HEK293T (cell line): ENCODE results near the gene ST6GALNAC1.

Experiments
- CTCF ChIA-PET: fragments of 350-600 bp; formaldehyde crosslinking; extraction: SDS; loops from one replicate; lab custom pipeline; 2021; ENCODE audit warnings: antibody characterized with exemption, inconsistent platforms; lab: Yijun Ruan, JAX
- POLR2A ChIA-PET: fragments of 350-600 bp; formaldehyde crosslinking; extraction: SDS; loops from one replicate; lab custom pipeline; 2020; ENCODE audit warnings: antibody characterized with exemption, inconsistent platforms; lab: Yijun Ruan, JAX
- DNase-seq: peaks from one replicate; pipeline ENCODE4 v3.0.0; 2012; ENCODE audit warnings: mixed read lengths; ENCODE audit errors: extremely low spot score
- ARNT ChIP-seq: fragments of 450-650 bp; IDR thresholded peaks from 2 replicates; pipeline ENCODE4 v1.6.1; 2017; ENCODE audit warnings: mild to moderate bottlenecking
- BHLHE40 ChIP-seq: fragments of 450-650 bp; IDR thresholded peaks from 2 replicates; pipeline ENCODE4 v1.6.1; 2016; ENCODE audit warnings: mild to moderate bottlenecking, moderate library complexity, borderline replicate concordance
- CTBP1 ChIP-seq: fragments of 450-650 bp; IDR thresholded peaks from 2 replicates; pipeline ENCODE4 v1.6.1; 2016; ENCODE audit warnings: borderline replicate concordance
- ELF4 ChIP-seq: fragments of 450-650 bp; IDR thresholded peaks from 2 replicates; pipeline ENCODE4 v1.6.1; 2017; ENCODE audit warnings: antibody characterized with exemption
- FOXA1 ChIP-seq: fragments of 450-650 bp; IDR thresholded peaks from 2 replicates; pipeline ENCODE4 v1.6.1; 2016; ENCODE audit warnings: mild to moderate bottlenecking
- FOXK2 ChIP-seq: fragments of 450-650 bp; IDR thresholded peaks from 2 replicates; pipeline ENCODE4 v1.6.1; 2016; ENCODE audit warnings: mild to moderate bottlenecking
- FOXM1 ChIP-seq: fragments of 450-650 bp; IDR thresholded peaks from 2 replicates; pipeline ENCODE4 v1.6.1; 2017; ENCODE audit warnings: mild to moderate bottlenecking, borderline replicate concordance
- HDGF ChIP-seq: fragments of 450-650 bp; IDR thresholded peaks from 2 replicates; pipeline ENCODE4 v1.6.1; 2017; ENCODE audit warnings: antibody characterized with exemption, borderline replicate concordance
- L3MBTL2 ChIP-seq: fragments of 450-650 bp; conservative IDR thresholded peaks from 2 replicates; pipeline ENCODE4 v1.6.1; 2016; ENCODE audit warnings: mild to moderate bottlenecking
- LEF1 ChIP-seq: fragments of 450-650 bp; IDR thresholded peaks from 2 replicates; pipeline ENCODE4 v1.6.1; 2017; ENCODE audit warnings: mild to moderate bottlenecking, borderline replicate concordance
- NFRKB ChIP-seq: fragments of 450-650 bp; IDR thresholded peaks from 2 replicates; pipeline ENCODE4 v1.6.1; 2016; ENCODE audit warnings: mild to moderate bottlenecking, moderate library complexity
- SP1 ChIP-seq: fragments of 450-650 bp; IDR thresholded peaks from 2 replicates; pipeline ENCODE4 v1.6.1; 2017
- SUZ12 ChIP-seq: fragments of 450-650 bp; IDR thresholded peaks from 2 replicates; pipeline ENCODE4 v1.6.1; 2016; ENCODE audit warnings: mild to moderate bottlenecking
- TARDBP ChIP-seq: fragments of 450-650 bp; IDR thresholded peaks from 2 replicates; pipeline ENCODE4 v1.6.1; 2016
- ZNF384 ChIP-seq: fragments of 450-650 bp; IDR thresholded peaks from 2 replicates; pipeline ENCODE4 v1.6.1; 2016
- TF ChIP-seq, protein P1 (sequence below): fragments of 450-650 bp; IDR thresholded peaks from 2 replicates; pipeline ENCODE4 v1.6.1; 2016

The ST6GALNAC1 gene

DNA sequence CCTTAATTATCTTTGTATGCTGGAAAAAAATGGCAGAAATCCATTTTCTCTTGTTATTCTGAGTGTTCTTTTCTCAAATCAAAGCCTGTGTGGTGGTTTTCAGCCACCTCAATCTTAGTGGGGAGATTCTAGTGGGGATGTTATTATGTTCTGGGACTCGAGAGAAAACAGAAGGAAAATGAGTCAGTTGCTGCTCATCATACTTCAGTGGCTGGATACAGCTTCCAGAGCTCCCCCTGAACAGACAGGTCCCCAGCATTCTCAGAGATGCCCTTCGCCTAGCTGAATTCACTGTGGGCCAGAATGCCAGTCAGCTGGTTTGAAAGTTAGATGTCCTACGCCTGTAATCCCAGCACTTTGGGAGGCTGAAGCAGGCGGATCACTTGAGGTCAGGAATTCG, 8.5 kb downstream of the ST6GALNAC1 start:
- TF ChIP-seq FOXA1 (no peak), SP1 (no peak), FOXM1 (no peak), ARNT (no peak), BHLHE40 (no peak), ZNF384 (no peak), CTBP1 (no peak), NFRKB (no peak), L3MBTL2 (no peak), FOXK2 (no peak), ELF4 (no peak)
- no peak for DNase-seq
- ChIA-PET CTCF (interaction anchor here (0.7 to 4.9 kb wide), 4 partner anchors 9 to 427 kb away, joined by 3 to 25 read pairs (median 5); no protein-coding TSS in a partner anchor), POLR2A (interaction anchor here (1.0 to 1.5 kb wide), 2 partner anchors 10 to 69 kb away, joined by 3 read pairs; no protein-coding TSS in a partner anchor)

DNA sequence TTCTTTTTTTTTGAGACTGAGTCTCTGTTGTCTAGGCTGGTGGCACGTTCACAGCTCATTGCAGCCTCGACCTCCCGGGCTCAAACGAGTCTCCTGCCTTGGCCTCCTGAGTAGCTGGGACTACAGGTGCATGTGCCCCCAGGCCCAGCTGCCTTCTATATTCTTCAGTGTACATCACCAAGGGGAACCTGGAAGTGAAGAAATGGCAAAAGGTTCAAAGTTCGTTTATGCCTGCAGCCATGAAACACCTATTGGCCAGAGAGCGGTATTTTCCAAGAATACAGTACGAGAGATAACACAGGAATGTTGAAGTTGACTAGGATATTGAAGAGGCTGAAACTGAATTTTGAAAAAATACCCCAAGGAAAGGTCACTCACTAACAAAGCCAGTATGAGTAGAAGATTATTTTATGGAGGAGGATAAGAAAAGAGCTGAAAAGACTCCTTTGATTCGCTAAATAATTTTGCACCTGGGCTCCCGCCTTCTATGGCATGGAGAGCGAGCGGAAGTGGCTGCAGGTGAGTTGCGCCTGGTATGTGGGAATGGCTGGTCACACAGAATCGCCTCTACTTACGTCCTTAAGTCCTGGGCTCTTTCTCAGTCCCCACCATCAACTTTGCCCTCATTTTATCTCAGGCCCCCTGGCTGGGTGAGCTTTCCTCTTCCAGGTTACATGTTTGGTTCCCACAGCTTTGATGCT, 9.8 kb downstream of the ST6GALNAC1 start:
- POLR2A ChIA-PET = interaction anchor here (1.5 to 1.8 kb wide), 2 partner anchors 38 to 68 kb away, joined by 3 to 7 read pairs; no protein-coding TSS in a partner anchor
- TF ChIP-seq SUZ12 = no peak
- no peak for TF ChIP-seq BHLHE40
- TF ChIP-seq FOXK2 = no peak
- no peak for DNase-seq
- CTCF ChIA-PET = interaction anchor here (1.6 to 4.9 kb wide), 2 partner anchors 10 to 76 kb away, joined by 6 to 25 read pairs; no protein-coding TSS in a partner anchor

DNA sequence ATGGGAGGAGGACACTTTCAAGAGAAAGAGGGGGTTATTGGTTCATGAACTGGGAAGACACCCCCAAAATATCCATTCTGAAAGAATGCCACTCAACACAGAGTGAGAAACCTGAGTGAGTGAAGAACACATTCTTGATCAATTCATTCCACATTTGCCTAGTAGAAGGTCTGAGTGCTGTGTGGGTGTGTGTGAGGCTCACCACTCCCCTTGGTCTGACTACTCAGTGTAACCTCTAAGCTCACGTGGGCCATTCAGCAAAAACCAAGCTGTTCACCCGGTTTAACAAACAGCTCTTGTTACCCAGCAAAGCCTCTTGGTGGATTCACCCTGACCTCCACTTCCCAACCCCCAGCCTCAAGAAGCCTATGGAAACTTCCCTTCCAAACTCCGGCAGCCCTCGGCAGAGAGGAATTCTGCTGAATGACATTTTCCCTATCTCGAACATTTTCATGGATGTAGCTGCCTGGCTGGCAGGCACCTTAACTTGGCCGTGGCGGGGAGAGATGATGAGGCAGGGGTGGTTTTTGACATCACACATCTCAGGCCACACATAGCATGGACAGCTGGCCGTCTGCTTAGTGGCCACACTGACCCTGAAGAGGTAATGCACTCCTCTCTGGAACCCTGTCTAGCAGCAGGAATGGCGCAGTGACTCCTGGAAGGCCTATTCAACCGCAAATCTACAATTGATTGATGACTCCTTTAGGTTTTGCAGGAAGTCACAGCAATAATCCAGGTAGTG, 11.6 kb downstream of the ST6GALNAC1 start:
- DNase-seq = no peak
- TF ChIP-seq L3MBTL2 = no peak
- no peak for TF ChIP-seq LEF1
- no peak for TF ChIP-seq BHLHE40
- no peak for TF ChIP-seq SP1
- TF ChIP-seq TARDBP = no peak
- CTCF ChIA-PET = interaction anchor here (1.1 to 4.9 kb wide), 2 partner anchors 8 to 101 kb away, joined by 3 to 25 read pairs; no protein-coding TSS in a partner anchor
- POLR2A ChIA-PET = interaction anchor here (2.0 kb wide), 1 partner anchor 39 kb away, joined by 5 read pairs; no protein-coding TSS in a partner anchor

DNA sequence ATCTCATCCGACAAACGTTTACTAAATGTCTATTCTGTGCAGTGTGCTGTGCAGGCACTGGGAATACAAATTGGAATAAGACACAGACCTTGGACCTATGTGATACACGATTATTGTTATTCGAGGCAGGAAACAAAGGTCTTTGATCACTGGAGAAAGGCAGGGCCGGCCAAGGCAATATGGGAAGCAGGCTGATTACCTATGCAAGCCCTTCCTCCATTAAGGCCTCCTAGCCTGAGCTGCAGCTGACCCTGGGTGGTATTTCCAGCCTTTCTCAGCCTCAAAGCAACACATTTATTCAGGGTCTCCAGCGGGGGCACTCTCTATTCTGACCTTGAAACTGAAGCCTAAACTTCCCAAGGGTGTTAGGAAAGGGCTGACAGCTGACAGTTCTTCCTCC, 13.4 kb downstream of the ST6GALNAC1 start:
- CTCF ChIA-PET = interaction anchor here (1.1 kb wide), 1 partner anchor 72 kb away, joined by 3 read pairs; no protein-coding TSS in a partner anchor
- POLR2A ChIA-PET = no interaction called here
- TF ChIP-seq BHLHE40 = no peak
- TF ChIP-seq ZNF384 = no peak
- no peak for TF ChIP-seq FOXM1
- TF ChIP-seq SUZ12 = no peak
- no peak for TF ChIP-seq NFRKB
- TF ChIP-seq CTBP1 = no peak
- no peak for TF ChIP-seq L3MBTL2
- no peak for TF ChIP-seq ELF4
- no peak for TF ChIP-seq SP1
- TF ChIP-seq FOXK2 = no peak
- TF ChIP-seq HDGF = no peak
- no peak for TF ChIP-seq ARNT
- TF ChIP-seq, protein P1, sequence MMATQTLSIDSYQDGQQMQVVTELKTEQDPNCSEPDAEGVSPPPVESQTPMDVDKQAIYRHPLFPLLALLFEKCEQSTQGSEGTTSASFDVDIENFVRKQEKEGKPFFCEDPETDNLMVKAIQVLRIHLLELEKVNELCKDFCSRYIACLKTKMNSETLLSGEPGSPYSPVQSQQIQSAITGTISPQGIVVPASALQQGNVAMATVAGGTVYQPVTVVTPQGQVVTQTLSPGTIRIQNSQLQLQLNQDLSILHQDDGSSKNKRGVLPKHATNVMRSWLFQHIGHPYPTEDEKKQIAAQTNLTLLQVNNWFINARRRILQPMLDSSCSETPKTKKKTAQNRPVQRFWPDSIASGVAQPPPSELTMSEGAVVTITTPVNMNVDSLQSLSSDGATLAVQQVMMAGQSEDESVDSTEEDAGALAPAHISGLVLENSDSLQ = no peak
- no peak for TF ChIP-seq LEF1
- no peak for TF ChIP-seq FOXA1
- no peak for TF ChIP-seq TARDBP
- DNase-seq = no peak

DNA sequence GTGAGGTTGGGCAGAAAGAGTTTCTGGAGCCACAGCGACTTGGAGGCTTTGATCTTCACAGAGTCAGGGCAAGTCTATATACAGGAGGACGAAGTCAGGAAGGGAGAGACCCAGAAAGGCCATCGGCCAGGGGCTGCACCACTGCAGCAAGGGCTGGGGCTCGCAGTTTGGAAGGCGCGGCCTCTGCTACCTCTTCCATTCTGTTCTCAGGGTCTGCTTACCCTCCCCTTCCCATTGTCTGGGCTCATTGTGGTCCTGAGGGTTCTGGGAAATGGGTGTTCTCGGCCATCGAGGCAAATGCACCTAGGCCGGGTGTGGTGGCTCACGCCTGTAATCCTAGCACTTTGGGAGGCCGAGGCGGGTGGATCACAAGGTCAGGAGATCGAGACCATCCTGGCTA, 16.0 kb downstream of the ST6GALNAC1 start:
- POLR2A ChIA-PET = interaction anchor here (1.4 to 1.7 kb wide), 3 partner anchors 44 to 70 kb away, joined by 3 to 6 read pairs (median 4); no protein-coding TSS in a partner anchor
- TF ChIP-seq FOXA1 (no peak), FOXK2 (no peak)
- DNase-seq = no peak
- CTCF ChIA-PET = no interaction called here

DNA sequence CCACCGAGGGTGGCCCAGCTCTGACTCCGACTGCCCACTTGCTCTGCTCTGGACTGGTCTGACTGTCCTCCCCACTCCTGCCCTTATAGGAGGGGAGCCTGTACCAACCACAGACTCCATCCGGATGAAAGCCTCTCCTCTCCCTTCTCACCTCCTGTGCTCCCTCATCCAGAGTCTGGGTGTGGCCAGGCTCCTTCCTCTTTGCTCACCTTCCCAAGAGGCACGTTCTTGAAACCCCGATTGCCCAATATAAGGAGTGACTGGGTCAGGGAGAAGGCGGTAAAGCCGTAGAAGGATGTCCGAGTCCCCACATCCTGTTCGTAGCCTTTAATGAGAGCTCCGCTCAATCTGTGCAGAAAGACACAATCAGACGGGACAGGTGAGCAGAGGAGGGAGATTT, 17.1 kb downstream of the ST6GALNAC1 start:
- ChIA-PET CTCF (interaction anchor here (0.6 to 3.7 kb wide), 3 partner anchors 9 to 49 kb away, joined by 3 to 40 read pairs (median 3); no protein-coding TSS in a partner anchor), POLR2A (interaction anchor here (1.7 kb wide), 1 partner anchor 45 kb away, joined by 4 read pairs; no protein-coding TSS in a partner anchor)
- no peak for TF ChIP-seq ELF4
- TF ChIP-seq TARDBP = no peak
- TF ChIP-seq ZNF384 = no peak
- TF ChIP-seq NFRKB = no peak
- TF ChIP-seq SUZ12 = no peak
- TF ChIP-seq, protein P1 = no peak
- no peak for TF ChIP-seq FOXM1
- TF ChIP-seq LEF1 = no peak
- no peak for TF ChIP-seq BHLHE40
- no peak for TF ChIP-seq HDGF
- TF ChIP-seq FOXA1 = no peak
- no peak for TF ChIP-seq ARNT
- no peak for TF ChIP-seq CTBP1
- TF ChIP-seq L3MBTL2 = no peak
- TF ChIP-seq FOXK2 = no peak
- no peak for TF ChIP-seq SP1
- DNase-seq = no peak
